ENCODE measurements around the gene NTM.

NTM gene

DNA sequence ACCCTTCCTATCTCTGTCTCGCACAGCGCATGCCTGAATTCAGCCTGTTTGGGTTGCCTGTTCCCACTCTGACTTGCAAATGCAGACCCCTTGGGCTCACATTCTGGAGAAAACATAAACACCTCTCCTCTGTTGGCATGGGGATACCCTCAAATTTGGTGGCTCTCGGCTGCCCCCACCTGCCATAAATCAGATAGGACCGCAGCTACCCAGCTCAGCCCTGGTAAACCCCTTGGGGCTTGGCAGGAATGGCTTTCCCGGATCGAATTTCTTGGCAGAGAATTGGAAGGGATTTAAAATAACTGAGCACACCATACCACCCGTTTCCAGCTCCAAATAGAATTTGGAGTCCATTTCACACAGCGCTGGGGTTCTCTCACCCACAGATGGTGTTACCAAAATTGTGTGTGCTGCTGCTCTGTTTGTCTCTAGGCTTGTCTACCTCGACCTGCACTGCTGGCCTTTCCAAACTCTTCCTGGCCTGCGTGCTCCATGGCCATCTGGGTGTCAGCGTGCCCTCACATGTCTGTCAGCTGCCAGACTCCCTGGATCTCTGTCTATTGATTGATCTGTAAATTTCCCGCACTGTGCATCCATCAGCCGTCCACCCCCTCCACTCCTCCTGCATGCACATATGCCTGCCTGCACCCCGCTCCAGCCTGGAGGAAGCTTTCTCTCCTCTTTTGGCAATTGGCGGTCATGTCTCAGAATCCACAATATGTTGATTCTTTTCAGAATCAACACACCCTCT lies 134.0 kb downstream of the NTM start:
- no peak for DNase-seq

DNA sequence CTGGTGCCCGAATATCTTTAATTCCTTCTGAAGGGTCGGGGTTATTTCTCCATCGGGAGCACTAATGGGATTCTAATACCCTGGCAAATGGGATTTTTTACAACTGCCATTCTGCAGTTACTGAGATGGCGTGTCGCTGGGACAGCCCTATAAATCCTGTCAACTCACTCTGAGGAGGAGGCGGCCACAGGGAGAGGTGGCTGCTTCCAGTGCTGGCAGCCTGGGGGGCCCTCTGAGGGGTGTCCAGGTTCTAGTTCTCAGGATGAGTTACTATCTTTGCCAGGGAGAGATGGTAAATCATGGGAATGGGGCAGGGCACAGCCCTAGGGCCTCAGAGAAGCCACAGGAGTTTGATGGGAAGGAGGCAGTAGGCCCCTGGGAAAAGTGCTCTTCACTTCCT lies 135.9 kb downstream of the NTM start:
- no peak for DNase-seq

DNA sequence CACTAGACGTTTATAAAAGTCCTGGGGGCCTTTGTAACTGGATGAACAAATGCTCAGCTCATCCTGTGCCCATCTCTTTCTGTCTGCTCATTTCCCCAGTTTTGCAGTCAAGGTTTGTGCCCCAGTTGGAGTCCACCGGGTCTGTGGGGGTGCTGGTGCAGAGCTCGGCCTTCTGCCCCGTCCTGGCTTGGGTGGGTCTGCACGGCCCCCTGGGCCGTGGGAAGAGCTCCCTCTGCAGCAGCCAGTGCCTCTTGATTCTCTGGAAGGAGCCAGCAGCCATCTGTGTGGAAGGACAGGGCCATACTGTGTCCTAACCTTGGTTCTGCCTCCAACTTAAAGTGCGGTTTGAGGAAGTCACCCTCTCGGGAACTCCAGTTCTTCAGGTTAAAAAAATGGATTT lies 140.2 kb downstream of the NTM start:
- DNase-seq, result no peak

DNA sequence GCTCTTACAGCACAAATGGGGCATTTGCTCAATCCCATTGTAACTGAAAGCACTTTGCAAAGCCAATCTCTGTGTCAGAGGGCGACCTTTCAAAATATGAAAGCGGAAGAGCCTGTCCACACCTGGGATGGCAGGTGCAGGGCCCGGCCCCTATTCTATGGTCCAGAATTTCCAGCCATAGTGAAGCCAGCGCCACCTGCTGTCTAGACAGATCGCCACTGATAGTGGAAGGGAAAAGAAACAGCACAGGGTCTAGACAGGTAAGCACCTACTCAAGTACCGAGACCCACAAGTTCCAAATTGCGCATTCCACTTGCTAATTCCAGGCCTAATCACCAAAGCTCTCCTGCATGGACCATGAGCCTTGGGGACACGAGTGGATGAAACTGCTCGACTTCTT lies 141.4 kb downstream of the NTM start:
- DNase-seq, result no peak

DNA sequence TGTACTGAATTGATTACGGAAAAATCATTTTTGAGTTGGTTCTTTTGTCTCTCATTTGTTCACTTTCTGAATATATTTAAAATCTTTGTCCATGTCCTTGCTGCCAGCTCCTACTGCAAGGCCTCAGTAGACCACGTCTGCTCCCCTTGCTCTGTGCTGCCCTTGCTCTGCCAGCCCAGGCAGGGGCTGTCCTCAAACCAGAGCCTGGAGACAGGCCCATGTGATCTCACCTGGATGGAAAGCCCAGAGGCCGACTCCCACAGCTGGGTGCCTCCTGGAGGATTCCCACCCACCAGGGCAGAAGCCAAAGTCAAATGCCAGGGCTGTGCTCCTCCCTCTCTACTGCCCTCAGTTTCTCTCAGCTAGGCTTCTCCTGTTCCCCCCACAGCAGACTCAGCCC lies 141.8 kb downstream of the NTM start:
- no peak for DNase-seq

DNA sequence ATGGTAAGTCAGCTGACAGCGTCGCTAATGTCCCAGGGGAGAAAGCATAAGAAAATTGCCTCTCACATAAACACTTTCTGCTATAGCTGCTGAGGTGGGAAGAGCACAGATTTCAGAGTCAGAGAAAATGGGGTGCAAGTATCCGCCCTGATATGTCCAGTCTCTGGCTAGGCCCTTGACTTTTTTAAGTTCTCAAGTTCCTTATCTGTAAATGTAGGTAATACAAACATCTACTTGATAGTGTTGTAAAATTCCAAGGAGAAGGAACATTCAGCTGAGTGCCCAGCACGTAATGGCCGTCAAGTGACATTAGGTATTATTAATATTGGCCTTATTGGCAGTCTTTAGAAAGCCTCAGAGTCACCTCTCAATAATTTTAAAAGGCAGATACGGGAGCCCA lies 143.6 kb downstream of the NTM start:
- no peak for DNase-seq

DNA sequence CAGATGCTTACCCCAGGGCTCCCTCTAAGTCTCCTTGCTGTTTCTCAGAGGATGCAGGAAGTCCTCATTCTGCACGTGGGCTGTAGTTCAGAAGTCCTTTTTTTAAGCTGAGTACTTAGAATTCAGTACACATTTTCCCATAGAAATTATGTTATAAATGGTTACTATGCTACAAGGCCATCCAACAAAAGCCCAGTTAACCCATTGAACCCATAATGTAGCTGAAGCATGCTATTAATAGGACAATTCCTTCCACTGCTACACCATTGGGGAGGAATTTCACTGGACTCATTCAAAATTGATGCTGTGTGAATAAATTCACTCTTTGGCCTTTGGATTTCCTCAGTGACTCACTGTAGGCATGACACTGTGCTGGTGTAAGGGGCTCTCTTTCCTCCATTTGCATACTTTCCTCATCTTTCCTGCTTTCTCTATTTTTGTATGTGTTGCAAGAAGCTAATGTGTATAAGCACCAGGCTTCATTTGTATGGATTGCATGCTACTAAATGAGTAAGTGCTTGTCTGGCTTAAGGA lies 148.0 kb downstream of the NTM start:
- no peak for DNase-seq

DNA sequence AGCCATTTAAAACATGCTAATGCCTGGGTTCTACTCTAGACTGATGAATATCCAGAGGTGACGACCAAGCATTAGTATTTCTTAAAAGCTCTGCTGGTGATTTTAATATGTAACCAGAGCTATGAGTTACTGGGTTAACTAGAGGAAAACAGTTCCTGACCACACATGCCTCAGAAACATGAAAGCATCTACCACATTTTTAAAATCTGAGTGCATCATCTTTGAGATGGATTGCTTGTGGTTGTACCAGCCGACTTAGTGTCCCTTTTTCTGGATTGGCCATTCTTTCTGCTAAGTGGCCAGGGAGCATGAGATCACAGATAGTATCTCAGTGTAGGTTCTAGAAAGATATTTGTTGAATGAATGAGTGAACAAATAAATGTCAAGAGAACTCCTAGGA lies 152.4 kb downstream of the NTM start:
- DNase-seq, result no peak

DNA sequence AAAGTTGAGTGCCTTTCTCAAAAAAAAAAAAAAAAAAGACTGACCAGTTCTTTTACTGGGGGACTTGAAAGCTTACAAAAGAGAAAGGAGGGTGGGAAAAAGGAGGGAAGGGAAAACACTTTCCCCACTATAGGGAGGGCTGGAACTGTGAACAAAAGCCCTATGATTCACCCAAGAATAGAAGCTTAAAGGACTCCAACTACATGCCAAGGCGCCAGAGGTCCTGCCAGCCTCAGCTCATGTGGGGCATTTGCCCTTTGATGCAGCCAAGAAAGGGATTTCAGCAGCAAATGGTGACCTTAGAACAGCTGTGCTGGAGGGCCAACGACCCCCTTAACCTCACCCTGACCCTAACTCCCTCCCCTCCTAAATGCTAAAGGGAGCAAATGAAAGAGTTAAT lies 160.0 kb downstream of the NTM start:
- no peak for DNase-seq

DNA sequence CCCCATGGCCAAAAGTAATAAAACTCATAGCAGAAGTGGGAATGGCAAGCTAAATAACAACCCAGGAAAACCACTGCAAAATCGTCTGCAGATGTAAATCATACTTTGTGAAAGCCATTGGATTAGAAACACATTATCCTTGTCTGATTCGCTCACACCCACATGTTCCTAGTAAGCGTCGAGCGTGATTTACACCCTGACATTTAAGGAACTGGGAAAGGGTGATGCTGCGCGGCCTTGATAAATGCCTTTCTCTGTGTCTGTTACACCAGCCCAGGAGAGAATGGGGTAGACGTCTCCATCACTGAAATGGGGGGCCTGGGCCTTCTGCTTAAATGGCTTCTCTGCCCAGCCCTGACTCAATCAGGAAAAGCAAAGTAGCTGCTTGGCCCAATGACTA lies 162.7 kb downstream of the NTM start:
- no peak for DNase-seq

DNA sequence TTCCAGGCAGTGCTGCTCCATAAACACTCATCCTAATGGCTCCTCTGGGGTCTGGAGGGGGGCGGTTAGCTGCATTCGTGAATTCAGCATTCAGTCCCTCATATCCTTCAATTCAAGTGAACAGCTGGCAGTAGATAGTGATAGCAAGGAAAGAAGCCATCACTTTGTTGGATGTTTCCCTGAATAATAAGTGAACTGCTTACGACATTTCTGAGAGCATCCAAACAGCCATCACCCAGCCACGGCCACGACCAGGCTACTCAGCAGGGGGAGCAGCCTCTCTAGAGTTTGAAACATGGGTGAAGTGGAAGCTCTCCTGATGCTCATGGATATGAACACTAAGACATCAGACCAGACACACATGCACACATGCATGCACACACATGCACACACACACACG lies 163.6 kb downstream of the NTM start:
- DNase-seq, result no peak

DNA sequence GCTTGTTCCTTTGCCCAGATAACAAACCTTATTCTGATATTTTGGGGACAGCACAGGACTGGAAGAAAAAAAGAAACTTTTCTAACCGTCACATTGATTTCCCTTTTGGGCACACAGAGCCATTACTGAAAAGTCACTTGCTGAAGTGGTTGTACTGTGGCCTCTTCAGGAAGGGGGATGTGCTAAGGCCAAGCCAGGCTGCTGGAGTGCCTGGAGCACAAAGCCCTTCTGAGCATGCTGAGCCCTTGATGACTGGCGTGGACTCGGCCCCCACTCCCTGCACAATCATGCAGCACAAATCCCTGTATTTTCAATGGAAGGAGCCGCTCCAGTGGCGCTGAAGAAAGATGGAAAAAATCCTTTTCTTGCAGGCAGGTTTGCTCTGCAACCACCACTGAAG lies 164.2 kb downstream of the NTM start:
- no peak for DNase-seq

DNA sequence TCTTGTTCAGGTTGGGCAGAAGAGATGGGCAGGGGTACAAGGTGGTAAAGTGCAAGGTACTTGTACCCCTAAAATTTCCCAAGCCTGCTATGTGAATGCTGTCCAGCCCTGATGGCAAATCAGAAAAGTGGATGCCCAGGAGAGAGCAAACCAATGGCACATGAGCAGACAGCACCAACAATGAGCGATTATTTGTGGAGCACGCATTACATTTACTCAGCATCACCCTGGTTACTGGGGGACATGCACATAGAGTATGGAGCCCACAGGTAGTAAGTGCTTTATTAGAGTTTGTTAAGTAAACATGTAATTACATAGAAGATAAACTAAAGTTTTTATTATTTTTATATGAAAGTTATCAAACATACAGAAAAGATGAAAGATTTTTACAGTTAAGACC lies 165.7 kb downstream of the NTM start:
- DNase-seq, result no peak

DNA sequence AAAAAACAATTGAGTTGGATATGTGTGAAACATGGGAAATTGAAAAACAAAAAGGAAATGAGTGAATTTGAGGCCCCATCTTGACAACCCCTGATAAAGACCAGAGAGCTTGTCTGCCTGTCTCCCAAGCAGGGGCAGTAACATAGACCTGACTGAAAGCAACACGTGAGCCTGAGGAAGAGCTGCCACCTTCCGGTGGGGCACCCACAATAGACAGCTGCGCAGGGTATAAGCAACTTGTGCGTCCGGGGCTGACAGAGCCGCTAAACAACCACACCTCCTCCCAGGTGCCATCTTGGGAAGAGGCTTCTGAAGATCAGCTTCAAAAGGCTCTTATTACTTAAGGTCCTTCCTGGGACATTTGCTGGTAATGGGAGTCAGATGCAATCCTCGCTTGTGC lies 166.8 kb downstream of the NTM start:
- DNase-seq, result no peak

DNA sequence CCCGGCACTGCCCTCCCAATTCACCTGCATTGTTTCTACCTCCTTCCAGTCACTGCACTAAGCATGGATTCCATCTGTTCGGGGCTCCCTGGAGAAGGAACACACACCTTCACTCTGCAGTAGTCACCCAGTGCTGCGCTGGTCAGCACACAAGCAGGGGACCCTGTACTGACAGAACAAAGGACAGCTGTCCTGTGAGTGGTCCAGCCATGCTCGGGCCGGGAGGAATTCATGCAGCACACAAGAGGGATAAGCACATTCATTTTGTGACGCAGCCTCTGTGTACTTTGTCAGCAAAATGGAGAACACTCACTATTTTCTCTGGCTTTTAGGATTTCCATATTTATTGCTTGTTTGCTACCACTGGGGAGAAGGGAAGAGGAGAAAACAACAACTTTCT lies 167.3 kb downstream of the NTM start:
- no peak for DNase-seq

DNA sequence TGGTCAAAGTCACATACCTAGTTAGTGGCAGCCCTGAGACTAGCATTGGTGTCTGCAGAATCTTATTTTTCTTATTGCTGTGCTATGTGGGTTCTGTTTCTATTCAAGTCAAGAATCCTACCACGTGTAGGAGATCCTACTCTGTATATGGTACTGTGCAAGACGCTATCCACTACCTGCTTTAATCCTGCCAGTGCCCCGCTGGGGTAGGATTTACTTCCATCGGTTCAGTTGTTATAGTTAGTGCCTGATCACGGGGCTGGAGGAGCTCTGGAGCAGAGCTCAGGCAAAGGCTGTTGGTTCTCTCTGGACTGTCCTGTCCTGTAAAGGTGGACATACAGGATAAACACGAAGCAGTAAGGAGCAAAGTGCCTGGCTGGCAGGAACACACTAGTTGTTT lies 167.9 kb downstream of the NTM start:
- DNase-seq, result no peak

DNA sequence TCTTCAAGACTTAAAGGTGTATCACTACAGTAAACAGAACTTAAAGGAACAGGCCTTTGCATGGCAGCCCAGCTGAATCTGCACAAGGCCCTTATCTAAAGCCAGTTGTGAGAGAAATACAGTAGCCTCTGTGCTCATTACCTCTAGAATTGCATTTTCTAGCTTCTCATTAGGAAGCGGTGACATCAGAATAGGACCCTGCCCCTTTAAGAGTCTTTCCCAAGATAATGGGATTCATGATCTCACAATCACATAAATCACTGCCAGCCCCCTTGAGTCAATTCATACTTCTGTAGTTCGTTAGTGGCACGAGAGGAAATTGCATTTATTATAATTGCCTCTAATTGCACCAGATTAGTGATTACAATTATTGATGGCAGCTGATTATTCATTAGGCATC lies 170.3 kb downstream of the NTM start:
- DNase-seq, result no peak

DNA sequence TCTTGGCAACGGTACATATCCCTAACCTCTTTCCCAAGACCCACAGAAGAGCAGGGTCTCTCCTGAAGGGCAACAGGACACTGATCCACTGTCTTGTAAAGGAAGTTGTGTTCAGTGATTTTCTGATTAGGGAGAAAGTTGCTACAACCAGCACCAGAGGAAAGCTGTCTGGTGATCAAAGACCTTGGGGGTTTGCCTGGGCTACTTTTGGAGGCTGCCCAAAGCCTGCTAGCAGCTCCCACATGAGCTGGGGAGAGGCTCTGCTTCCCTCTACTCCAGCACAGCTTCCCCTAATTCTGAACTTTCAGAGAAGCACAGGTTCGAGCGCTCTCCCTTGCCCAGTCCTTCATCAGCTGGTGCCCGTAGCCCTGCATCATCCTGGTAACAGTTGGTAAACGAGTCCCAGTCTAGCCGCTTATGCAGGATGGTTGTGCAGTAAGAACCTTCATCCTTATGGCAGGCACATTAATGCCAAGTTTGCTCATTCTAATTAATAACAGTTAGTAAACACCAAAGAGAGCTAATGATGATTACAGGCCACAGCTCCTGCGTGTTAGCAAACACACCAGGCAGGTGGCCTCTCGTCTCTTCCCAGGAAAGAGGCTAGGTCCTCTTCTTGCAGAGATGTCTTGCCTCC lies 173.1 kb downstream of the NTM start:
- no peak for DNase-seq

DNA sequence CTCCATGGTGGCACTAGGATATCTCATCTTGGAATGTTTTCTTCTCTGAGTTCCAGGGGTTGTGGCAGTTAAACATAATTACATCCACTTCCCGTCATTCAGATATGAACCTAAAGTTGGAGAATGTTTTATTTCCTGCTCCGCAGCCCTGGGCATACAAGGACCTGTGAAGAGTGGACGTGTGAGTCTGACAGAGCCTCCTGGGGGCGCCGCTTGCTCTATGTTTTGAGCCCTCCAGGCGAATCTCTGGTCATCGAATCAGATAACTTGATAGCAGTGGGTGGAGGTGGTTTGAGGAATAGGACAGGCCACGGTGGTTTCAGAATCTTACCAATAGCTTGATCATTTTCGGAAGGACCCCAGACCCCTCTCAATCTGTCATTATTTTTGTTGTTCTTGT lies 174.2 kb downstream of the NTM start:
- DNase-seq, result no peak

DNA sequence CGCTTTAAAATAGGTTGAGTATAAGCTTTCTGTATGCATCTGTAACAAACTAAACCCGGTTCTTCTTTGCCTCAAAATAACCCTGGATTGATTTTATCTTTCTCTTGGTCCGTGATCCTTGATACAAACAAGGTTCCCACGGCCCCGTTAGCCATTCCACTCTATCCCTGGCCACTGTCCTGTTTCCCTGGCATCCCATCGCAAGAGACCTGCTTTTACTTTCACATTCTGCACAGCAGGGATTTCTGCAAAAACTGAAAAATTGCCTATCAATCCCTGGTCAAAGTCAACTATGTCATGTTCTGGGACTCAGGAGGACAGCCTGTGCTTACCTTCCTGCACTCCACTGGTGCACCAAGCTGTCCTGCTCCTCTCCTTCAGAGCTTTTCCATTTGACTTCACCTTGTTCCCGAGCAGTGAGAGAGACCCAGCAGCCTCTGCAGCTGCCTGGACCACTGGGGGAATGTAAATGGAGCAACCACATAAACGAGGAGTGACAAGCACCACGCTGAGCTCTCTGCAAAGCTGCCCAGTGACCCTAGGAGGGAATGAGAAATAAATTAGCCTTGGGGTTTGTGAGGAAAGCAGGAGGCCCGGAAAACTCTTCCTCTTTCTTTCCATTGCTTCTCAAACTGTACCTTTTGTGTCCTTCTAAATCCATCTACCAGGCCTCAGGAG lies 175.9 kb downstream of the NTM start:
- no peak for DNase-seq

DNA sequence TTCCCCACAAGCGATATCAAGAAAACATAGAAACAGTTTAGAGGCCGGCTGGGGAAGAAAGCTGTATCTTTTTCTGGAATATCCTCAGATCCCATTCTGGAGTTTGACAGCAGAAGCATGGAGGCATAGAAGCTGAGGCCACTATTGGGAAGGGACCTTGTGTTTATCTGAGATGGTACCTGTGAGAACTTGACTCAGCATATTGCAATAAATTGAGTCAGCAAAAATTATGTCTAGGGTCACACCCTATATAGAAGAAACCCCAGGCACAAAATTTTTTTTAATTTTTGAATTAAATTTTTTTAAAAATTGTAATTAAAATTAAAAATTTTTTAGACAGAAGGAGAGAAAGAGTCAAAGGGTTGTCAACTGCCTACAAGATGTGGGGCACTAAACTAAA lies 178.7 kb downstream of the NTM start:
- DNase-seq, result no peak

DNA sequence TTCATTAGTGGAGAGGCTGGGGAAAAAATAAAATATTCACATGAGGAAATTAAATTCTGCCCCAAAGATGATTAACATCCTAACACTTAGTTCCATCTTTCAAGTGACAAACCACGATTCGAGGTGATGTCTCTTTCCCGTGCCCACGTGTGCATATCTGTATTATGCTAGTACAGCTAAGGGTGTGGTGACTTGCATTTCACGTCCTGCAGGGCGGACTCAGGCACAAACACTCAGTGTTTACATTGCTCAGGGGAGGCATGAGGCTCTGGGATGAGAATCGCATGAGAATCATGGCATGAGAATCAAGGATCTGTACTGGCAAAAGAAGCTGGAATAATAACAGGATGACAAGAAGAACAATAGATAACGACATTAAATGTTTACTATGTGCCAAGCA lies 179.4 kb downstream of the NTM start:
- DNase-seq, result no peak

DNA sequence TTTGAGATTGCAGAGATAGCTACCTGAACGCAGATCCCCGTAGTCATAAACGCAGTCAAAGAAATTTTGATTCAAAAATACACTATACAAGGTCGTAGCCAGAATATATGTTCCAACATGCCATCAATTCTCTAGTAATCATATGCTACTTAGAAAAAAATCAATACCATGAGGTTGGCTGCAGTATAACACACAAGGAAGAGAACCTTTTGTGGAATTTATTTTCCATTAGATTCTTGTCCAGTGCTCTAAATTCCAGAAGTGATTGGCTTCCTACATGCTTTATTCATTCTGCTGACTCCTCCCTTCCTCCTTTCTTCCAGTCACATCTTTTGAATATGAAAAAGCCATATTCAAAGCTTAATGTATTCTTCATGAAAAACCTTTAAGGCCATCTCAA lies 189.9 kb downstream of the NTM start:
- DNase-seq, result no peak

DNA sequence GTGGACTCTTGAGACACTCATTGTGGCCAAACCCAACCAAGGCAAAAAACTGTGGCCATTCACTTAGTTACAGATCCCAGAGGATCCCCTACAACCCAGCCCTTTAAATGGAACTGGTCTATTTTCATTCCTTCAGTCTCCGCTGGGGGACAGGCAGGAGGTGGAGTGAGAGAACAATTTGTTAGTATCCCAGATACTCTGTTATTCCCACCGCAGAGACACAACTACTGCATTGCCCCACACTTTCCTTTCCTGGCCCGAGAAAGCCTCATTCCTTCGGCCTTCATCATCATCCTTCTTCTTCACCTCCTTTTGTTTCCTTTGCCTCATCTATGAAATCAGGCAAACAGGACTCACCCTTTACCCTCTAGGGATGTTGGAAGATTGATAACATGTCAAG lies 191.1 kb downstream of the NTM start:
- DNase-seq, result no peak

Measured in effector CD8-positive, alpha-beta T cell (primary cell).